ENCODE measurements around the gene ATF3.
A peak's percentile ranks its signal among the peaks of the same experiment; 100 is the strongest.
"Not testable (repeated sequence)": the region's sequence is repeated elsewhere in the genome, so short reads cannot be mapped to it uniquely, and the experiment has no call there.

ATF3 gene

GRCh38 chr1:212655668-212656440 is 47.3 kb downstream of the ATF3 start:
- no peak for DNase-seq

DNA sequence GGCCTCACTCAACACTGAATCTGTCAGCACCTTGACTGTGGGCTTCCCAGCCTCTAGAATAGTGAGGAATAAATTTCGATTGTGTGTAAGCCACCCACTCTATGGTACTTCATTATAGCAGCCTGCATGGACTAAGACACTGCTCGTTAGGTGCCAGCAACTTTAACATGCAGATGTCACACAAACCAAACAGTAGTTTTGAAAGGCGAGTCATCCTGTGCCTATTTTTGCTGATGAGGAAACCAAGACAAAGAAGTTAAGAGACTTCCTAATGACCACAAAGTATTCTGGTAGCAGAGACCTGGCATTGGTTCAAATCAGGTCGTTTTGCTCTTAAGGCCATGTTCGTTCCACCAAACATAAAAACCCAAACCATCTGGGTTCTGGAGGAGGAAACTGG is 48.2 kb downstream of the ATF3 start:
- no peak for DNase-seq

DNA sequence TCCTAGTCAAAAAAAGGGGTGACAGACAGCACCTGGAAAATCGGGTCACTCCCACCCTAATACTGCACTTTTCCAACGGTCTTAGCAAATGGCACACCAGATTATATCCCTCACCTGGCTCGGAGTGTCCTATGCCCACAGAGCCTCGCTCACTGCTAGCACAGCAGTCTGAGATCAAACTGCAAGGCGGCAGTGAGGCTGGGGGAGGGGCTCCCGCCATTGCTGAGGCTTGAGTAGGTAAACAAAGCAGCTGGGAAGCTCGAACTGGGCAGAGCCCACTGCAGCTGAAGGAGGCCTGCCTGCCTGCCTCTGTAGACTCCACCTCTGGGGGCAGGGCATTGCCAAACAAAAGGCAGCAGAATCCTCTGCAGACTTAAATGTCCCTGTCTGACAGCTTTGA is 49.7 kb downstream of the ATF3 start:
- not testable (repeated sequence) for DNase-seq

DNA sequence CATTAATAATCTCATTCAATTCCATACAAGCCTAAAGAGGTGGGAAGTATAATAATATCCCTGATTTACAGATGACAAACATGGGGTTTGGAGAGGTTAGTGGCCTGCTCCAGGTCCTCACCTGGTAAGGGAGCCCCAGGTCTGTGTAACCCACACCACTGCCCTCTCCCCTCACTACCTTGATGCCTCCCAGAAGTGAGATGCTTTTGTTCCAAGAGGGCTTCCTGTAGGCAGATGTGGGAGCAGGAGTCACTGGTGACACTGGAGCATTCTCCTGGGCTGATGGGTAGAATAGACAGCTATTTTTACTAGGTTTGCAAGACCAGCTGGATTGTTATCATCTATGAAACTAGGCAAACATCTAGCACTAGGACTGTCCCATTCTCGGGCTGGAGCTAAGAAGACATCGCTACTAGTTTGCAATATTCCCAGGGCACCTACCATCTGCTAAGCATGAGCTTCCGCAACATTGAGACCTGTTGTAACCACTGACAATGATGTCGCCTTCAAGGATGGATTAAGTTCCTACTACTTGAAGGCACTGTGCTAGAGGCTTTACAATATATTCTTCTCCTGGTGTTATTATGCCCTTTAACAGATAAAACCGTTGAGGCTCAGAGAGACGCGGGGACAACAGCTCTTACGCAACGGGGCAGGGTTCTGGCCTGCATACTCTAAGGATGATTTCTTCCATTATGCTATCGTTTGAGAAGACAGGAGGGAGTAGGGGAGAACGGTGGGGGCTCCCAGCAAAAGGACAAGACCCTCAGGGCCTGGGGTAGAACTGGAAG is 56.0 kb downstream of the ATF3 start:
- no peak for DNase-seq

- DNase-seq = peak; percentile 85
These were observed 56.9 kb downstream of the ATF3 start for GRCh38 chr1:212665241-212666115.

DNA sequence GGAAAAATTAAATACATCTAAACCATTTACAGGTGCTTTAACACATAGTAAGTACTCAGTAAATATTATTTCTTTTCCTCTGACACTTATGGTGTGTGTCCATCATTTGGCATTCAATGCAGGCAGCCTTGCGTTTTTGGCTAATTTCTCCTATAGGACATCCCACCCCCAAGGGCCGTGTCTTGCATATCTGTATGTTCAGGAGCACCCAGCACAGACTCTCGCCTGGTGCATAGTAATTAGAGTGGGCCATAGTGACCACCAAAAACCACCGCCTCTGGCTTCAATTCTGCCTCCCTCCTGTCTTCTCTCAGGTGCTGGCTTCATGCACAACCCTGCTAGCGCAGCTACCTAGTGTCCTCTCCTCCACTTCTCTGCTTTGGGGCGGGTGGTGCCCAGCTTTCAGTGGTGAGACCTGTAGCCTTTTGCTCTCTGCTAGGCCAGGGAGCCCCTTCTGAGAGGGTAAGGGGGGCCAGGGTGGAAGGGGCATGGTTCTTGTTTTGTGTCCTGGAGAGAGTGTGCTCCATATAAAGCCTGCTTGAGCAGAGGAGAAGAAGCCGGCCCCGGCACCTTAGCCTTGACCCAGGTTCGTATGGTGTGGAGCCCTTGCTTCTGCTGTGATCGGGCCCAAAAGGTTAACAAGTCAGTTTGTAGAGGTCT is 57.7 kb downstream of the ATF3 start:
- no peak for DNase-seq

GRCh38 chr1:212667223-212668139 is 58.9 kb downstream of the ATF3 start:
- DNase-seq = no peak

DNA sequence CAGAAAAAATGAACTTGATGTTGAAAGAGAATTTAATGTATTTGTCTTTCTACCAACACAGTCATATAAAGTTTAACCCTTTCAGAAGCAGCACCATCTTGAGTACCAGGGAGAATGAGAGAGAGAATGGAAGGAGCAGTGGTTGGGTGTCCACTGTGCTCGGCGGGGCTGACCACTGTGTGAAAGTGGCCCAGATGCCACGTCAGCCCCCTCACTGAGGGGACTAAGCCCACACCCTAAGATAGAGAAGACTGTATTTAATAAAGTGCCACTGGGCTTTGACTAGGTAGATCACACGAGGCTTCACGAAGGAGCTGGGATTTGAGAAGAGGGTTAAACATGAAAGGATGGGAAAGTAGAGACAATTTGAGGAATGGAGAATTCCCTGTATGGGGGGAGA is 59.9 kb downstream of the ATF3 start:
- DNase-seq = no peak

DNA sequence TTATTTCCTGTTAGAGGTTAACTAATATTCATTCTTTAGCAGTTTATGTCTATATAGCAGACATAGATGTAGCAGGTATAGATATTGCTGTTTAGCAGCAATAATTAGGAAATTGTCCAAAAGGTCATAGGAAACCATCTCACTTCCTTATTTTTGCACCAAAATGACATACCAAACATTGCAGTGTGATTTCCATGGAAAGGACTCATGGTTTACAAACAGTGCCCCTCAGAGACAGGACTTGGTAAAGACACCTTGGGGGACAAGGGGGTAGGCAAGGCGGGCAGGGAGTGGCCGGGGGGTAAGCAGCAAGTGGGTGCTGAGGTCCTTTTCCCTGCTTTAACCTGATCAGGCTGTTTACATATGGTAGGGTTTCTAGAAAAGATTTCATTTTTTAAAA is 60.5 kb downstream of the ATF3 start:
- peak; percentile 51 for DNase-seq

- DNase-seq = no peak
These were observed 61.0 kb downstream of the ATF3 start for GRCh38 chr1:212669600-212669999.

DNA sequence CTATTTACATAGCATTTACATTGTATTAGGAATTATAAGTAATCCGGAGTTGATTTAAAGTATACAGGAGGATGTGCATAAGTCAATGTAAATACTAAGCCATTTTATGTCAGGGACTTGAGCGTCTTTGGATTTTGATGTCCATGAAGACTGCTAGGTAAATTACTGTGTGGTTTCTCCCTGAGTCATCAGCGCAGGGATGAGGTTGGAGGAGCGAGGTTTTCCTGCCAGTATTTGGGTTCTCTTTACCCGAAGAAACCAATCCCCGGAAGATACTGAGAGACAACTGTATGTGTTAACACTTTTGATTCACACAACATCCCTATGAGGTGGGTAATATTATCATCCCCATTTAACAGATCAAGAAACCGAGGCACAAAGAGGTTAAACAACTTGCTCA is 61.7 kb downstream of the ATF3 start:
- no peak for DNase-seq
